ENCODE data around the gene FAM219A.
"Not testable (repeated sequence)": the region's sequence is repeated elsewhere in the genome, so short reads cannot be mapped to it uniquely, and the experiment has no call there.

DNA sequence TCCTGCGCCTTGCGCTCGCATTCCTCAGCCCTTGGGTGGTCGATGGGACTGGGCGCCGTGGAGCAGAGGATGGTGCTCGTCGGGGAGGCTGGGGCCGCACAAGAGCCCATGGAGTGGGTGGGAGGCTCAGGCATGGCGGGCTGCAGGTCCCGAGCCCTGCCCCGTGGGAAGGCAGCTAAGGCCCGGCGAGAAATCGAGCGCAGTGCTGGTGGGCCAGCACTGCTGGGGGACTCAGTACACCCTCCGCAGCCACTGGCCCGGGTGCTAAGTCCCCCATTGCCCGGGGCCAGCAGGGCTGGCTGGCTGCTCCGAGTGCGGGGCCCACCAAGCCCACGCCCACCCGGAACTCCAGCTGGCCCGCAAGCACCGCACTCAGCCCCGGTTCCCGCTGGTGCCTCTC is 24.4 kb upstream of the FAM219A start:
- TF ChIP-seq, protein P1, sequence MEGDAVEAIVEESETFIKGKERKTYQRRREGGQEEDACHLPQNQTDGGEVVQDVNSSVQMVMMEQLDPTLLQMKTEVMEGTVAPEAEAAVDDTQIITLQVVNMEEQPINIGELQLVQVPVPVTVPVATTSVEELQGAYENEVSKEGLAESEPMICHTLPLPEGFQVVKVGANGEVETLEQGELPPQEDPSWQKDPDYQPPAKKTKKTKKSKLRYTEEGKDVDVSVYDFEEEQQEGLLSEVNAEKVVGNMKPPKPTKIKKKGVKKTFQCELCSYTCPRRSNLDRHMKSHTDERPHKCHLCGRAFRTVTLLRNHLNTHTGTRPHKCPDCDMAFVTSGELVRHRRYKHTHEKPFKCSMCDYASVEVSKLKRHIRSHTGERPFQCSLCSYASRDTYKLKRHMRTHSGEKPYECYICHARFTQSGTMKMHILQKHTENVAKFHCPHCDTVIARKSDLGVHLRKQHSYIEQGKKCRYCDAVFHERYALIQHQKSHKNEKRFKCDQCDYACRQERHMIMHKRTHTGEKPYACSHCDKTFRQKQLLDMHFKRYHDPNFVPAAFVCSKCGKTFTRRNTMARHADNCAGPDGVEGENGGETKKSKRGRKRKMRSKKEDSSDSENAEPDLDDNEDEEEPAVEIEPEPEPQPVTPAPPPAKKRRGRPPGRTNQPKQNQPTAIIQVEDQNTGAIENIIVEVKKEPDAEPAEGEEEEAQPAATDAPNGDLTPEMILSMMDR (IDR thresholded peaks at IDR 0.05): not testable (repeated sequence)
- TF ChIP-seq, protein P2, sequence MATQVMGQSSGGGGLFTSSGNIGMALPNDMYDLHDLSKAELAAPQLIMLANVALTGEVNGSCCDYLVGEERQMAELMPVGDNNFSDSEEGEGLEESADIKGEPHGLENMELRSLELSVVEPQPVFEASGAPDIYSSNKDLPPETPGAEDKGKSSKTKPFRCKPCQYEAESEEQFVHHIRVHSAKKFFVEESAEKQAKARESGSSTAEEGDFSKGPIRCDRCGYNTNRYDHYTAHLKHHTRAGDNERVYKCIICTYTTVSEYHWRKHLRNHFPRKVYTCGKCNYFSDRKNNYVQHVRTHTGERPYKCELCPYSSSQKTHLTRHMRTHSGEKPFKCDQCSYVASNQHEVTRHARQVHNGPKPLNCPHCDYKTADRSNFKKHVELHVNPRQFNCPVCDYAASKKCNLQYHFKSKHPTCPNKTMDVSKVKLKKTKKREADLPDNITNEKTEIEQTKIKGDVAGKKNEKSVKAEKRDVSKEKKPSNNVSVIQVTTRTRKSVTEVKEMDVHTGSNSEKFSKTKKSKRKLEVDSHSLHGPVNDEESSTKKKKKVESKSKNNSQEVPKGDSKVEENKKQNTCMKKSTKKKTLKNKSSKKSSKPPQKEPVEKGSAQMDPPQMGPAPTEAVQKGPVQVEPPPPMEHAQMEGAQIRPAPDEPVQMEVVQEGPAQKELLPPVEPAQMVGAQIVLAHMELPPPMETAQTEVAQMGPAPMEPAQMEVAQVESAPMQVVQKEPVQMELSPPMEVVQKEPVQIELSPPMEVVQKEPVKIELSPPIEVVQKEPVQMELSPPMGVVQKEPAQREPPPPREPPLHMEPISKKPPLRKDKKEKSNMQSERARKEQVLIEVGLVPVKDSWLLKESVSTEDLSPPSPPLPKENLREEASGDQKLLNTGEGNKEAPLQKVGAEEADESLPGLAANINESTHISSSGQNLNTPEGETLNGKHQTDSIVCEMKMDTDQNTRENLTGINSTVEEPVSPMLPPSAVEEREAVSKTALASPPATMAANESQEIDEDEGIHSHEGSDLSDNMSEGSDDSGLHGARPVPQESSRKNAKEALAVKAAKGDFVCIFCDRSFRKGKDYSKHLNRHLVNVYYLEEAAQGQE (IDR thresholded peaks at IDR 0.05; ENCODE audit: insufficient read depth in 1 of 2, low read depth in 2 of 2, low read length in 1 of 2): not testable (repeated sequence)
- not testable (repeated sequence) for TF ChIP-seq SIN3A (IDR thresholded peaks at IDR 0.05; ENCODE audit: borderline replicate concordance, insufficient read depth, low read depth, low read length); POLR2AphosphoS5 (IDR thresholded peaks at IDR 0.05; ENCODE audit: low read depth, low read length); TCF7L2 (IDR thresholded peaks at IDR 0.05; ENCODE audit: low read depth, low read length)
